IPS DF 19.7 (cell line): ENCODE data around the gene ERICH6B.

Experiments
- DNase-seq: peaks from one replicate; pipeline ENCODE4 v3.0.0-alpha.2; 2013; ENCODE audit warnings: low read depth, low spot score

Gene ERICH6B

GRCh38 chr13:45500492-45501174 lies 114.9 kb downstream of the ERICH6B start:
- DNase-seq = no peak

DNA sequence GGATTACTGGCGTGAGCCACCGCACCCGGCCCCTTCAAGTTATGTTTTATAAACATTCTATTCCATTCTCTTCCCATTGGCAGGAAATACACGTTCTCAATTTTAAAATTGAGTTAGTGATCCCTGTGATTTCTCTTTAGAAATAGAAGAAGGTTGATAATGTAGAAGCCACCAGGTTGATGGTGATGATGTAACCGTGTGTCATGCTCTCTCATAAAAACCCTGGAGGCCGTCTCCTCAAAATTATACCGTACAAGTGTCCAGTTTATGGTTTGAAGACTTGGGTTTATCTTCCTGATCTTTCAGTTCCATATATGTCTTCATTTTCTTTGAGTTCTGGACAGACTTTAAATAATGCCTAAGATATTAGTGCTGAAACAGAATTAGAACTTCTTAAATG lies 118.6 kb downstream of the ERICH6B start:
- DNase-seq = no peak

- no peak for DNase-seq
Observed at GRCh38 chr13:45492538-45492937, 123.0 kb downstream of the ERICH6B start.
